Activated T-cell treated with anti-CD3 and anti-CD28 coated beads, Interleukin-2, amount 50 U/mL, for 4 hours (primary cell): ENCODE results near the gene DES. TPM values are rescaled to one million over a fixed set of nuclear protein-coding genes. Genes with fewer than 3 reads are reported as not detected.
"Not testable (repeated sequence)": the region's sequence is repeated elsewhere in the genome, so short reads cannot be mapped to it uniquely, and the experiment has no call there.

Source experiments
- ATAC-seq, 2 donors: fragments of 200-7000 bp; cut with Tn5 transposase; one replicate each; pipeline ENCODE4 v1.10.0; 2021
- DNase-seq: peaks from one replicate; pipeline ENCODE4 v3.0.0-alpha.2; 2020
- H3K27me3 Mint-ChIP-seq: one replicate; pipeline ENCODE4 v1.8.0; 2021; ENCODE audit warnings: low read depth, mixed read lengths
- H3K36me3 Mint-ChIP-seq: one replicate; pipeline ENCODE4 v1.8.0; 2022; ENCODE audit warnings: mixed read lengths; ENCODE audit not compliant: insufficient read depth
- H3K4me1 Mint-ChIP-seq: one replicate; pipeline ENCODE4 v1.8.0; 2021; ENCODE audit warnings: low read depth, mixed read lengths
- H3K4me3 Mint-ChIP-seq: one replicate; pipeline ENCODE4 v1.8.0; 2021; ENCODE audit warnings: mild to moderate bottlenecking, moderate library complexity, mixed read lengths
- H3K9me3 Mint-ChIP-seq: one replicate; pipeline ENCODE4 v1.8.0; 2021; ENCODE audit warnings: mixed read lengths
- total RNA-seq, 3 donors: library from RNA; stranded (reverse); gene quantifications; one replicate each; pipeline ENCODE4 v1.2.1, GENCODE V29; 2021

The DES gene
- total RNA-seq, 3 donors from 2014 or later = 0.49 to 0.61 (median 0.58) TPM

DNA sequence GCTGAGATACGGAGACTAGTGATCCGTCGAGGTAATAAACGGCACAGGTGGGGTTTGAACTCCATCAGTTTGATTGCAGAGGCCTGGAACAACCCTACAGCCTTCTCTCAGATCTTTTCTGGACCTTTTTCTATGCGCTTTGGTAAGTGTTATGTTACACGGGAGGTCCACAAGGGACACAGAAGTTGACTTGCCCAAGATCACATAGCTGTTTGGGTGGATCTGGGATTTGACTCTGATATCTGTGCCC, 29.3 kb upstream of the DES start:
- DNase-seq (no peak), ATAC-seq (no peak)
- peaks cover 20% of the 10 kb centered on the region for H3K4me1 Mint-ChIP-seq
- H3K36me3 Mint-ChIP-seq = peaks cover 15% of the 10 kb centered on the region
- no peaks in the 10 kb centered on the region for H3K9me3 Mint-ChIP-seq
- H3K27me3 Mint-ChIP-seq = no peaks in the 10 kb centered on the region
- peak overlapping the region; percentile 65 for H3K4me3 Mint-ChIP-seq

DNA sequence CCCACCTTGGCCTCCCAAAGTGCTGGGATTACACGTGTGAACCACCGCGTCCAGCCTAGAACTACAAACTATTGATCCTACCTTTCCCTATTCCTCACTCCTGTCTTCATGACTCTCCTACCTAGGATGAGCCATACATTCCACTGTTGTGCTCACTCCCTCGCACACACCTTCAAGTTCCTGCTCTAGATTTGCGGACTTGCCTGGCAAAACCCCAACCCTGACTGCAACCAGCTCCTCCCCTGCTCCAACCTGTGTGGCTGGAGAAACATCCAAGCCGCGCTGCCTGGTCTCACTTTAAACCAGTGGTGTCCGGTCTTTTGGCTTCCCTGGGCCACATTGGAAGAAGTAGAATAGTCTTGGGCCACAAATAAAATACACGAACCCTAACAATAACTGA, 25.4 kb upstream of the DES start:
- DNase-seq (no peak), ATAC-seq (no peak)
- Mint-ChIP-seq H3K9me3 (no peaks in the 10 kb centered on the region), H3K4me3 (no peak overlapping the region), H3K36me3 (no peaks in the 10 kb centered on the region), H3K27me3 (no peaks in the 10 kb centered on the region), H3K4me1 (peaks cover 14% of the 10 kb centered on the region)

DNA sequence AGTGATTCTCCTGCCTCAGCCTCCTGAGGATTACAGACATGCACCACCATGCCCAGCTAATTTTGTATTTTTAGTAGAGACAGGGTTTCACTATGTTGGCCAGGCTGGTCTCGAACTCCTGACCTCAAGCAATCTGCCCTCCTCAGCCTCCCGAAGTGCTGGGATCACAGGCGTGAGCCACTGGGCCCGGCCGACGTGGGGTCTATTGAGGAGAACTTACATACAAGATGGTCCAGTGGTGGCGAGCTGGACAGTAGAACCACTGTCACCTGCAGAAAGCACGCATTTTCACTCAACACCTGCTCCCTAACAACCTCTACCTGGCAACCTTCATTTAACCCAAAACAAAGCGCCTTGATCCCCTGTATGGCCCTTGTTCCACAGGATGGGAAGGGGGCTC, 23.1 kb upstream of the DES start:
- H3K36me3 Mint-ChIP-seq, H3K27me3 Mint-ChIP-seq, H3K4me1 Mint-ChIP-seq, ATAC-seq, H3K9me3 Mint-ChIP-seq, H3K4me3 Mint-ChIP-seq, DNase-seq: not testable (repeated sequence)

DNA sequence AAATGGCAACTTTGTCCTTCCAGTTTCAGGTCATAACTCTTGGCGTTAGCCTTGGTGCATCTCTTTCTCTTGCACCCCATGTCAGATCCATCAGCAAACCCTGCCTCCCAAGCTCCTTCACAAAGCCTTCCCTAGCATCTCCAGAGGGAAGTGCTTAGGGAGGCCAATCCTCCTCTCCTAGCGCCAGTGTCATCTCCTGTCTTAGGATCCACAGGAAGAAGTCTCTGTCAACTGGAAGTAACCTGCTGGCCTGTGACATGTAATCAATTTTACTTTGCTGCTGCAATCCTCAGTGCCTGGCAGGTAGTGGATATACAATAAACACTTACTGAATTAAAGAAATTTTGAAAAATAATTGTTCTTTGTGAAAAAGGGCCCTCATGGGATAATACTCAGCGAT, 22.6 kb upstream of the DES start:
- Mint-ChIP-seq H3K4me3 (no peak overlapping the region), H3K9me3 (no peaks in the 10 kb centered on the region), H3K36me3 (no peaks in the 10 kb centered on the region), H3K27me3 (no peaks in the 10 kb centered on the region), H3K4me1 (peaks cover 9% of the 10 kb centered on the region)
- DNase-seq (no peak), ATAC-seq (no peak)

DNA sequence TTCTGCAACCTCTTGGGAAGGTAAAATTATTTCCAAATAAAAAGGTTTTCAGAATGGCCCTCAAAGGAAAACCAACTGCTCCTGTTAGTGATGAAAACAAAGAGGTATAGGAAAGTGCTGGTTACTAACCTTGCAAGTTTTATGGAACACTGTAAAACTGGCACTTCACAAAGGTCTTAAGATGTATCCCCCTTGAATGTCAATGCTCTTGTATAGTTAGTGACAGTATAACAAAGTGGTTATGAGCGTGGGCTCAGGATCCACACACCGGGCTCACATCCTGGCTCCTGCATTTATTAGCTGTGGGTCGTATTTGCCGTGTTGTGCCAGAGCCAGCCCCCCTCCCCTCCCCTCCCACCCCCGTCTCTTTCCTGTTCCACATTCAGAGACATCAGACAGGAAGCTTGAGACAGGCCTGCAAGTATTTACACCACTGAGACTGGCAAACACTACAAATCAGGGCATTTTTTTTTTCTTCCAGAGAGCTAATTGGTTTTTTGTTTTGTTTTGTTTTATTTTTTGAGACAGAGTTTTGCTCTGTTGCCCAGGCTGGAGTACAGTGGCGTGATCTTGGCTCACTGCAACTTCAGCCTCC, 21.2 kb upstream of the DES start:
- peaks cover 1% of the 10 kb centered on the region for H3K27me3 Mint-ChIP-seq
- no peak for DNase-seq
- no peaks in the 10 kb centered on the region for H3K36me3 Mint-ChIP-seq
- peak in 1 of 2 donors; percentile 37 for ATAC-seq
- no peak overlapping the region for H3K4me3 Mint-ChIP-seq
- H3K9me3 Mint-ChIP-seq = no peaks in the 10 kb centered on the region
- peaks cover 9% of the 10 kb centered on the region for H3K4me1 Mint-ChIP-seq

DNA sequence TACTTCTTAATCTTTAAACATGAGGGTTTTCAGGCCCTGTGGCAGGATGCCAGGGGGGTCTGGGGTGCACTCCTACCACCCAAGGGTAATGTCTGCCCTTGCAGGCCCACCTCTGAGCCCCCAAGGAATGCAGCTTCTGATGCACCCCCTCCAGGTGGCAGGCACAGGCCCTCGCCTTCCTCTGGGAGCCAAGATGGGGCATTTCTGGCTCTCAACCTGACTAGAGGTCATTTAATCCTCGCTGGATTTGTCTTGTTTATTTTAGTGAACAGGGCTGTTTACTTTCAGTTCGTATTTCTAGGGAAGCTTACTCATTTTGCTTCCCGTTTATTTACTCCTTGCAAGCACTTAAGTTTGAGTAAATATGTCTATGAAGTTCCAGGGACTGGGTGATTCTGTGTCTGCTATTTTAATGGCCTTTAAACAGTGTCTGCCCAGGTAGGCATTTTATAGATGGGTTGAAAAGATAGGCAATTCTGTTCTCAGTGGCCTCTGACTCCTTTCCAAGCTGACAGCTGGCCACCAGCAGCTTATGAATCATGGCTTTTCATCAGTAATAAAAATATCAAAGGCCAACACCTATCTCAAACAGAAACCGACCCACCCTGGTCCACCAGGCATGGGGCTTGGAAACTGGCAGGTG, 19.3 kb upstream of the DES start:
- Mint-ChIP-seq H3K36me3 (no peaks in the 10 kb centered on the region), H3K27me3 (peaks cover 6% of the 10 kb centered on the region)

DNA sequence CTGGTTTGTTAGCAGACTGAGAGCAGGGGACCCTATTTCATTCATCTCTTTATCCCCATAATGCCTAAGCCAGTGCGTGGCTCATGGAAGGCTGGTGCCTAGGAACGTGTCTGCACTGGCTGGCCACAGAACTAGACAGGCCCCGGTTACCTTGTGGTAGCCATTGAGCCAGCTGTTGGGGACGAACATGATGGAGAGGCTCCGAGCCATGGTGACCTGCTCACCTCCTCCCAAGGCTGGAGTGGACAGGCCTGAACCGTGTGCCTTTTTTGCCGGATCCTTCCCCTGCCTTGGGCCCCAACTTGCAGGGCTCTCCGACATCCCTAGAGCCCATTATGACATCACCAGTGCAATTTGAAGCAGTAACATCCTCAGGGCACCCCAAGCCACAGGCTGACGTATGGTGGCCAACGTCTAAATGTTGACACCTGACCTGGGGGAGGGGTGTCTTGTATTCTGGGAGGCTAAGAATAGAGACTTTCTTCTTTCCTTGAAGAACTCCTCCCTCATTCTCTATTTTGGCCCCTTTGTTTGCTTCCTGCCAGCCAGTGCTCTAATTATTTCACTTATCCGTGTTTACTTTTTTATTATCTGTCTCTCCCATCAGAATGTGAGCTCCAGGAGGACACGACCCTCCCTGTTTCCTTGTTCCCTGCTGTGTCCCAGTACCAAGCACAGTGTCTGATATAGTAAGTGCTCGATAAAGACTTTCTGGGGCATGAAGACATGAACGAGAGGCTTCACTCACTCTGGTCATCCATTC, 18.3 kb upstream of the DES start:
- Mint-ChIP-seq H3K27me3 (peaks cover 15% of the 10 kb centered on the region), H3K9me3 (no peaks in the 10 kb centered on the region), H3K4me3 (no peak overlapping the region), H3K4me1 (peaks cover 11% of the 10 kb centered on the region), H3K36me3 (no peaks in the 10 kb centered on the region)
- ATAC-seq (no peak), DNase-seq (no peak)

More for the DNA sequence above, 19.3 kb upstream of the DES start:
- ATAC-seq (no peak), DNase-seq (no peak)
- no peak overlapping the region for H3K4me3 Mint-ChIP-seq
- H3K9me3 Mint-ChIP-seq = no peaks in the 10 kb centered on the region
- peaks cover 11% of the 10 kb centered on the region for H3K4me1 Mint-ChIP-seq

DNA sequence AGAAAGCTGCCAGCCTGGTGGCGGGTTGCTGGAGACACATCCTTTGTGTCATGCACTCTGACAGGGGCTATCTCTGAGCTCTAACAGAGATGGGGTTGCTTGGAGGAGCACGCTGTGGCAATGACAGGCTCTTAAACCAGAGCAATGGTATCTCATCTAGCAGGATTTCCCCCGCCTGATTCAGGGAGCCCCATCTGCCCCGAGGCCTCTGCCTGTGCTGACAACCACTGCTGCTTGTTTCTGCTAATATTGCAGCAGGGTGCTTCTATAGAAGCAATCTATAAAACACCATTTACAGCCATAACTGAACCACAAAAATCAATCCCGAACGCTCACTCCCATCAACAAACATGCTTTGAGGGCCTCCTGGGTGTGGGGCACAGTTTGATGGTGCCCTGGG, 17.6 kb upstream of the DES start:
- Mint-ChIP-seq H3K4me1 (peaks cover 11% of the 10 kb centered on the region), H3K9me3 (no peaks in the 10 kb centered on the region), H3K4me3 (no peak overlapping the region), H3K27me3 (peaks cover 17% of the 10 kb centered on the region), H3K36me3 (no peaks in the 10 kb centered on the region)
- no peak for DNase-seq
- ATAC-seq = no peak

DNA sequence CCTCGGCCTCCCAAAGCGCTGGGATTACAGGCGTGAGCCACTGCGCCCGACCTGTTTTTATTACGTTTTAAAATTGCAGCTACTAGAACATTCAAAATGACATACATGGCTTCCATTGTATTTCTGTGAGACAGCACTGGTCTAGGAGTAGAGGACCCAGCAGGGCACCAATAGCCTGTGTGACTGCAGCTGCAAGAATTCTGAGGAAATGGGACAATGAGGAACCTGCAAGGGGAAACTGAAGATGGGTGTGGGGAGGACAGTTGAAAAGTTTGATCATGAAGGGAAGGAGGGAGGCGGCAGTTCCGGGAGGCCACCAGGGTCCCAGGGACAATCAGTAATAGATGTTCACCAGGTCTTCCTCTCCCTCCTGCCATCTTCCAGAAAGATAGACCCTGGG, 16.6 kb upstream of the DES start:
- Mint-ChIP-seq H3K4me3 (no peak overlapping the region), H3K9me3 (no peaks in the 10 kb centered on the region), H3K27me3 (peaks cover 17% of the 10 kb centered on the region), H3K36me3 (no peaks in the 10 kb centered on the region), H3K4me1 (peaks cover 11% of the 10 kb centered on the region)
- no peak for DNase-seq
- no peak for ATAC-seq

- Mint-ChIP-seq H3K4me3 (no peak overlapping the region), H3K9me3 (no peaks in the 10 kb centered on the region), H3K4me1 (peaks cover 2% of the 10 kb centered on the region), H3K27me3 (peaks cover 17% of the 10 kb centered on the region), H3K36me3 (no peaks in the 10 kb centered on the region)
- DNase-seq (peak; percentile 54), ATAC-seq (peak; percentile 88 to 90)
Measured at GRCh38 chr2:219402665-219403515, 15.3 kb upstream of the DES start.

DNA sequence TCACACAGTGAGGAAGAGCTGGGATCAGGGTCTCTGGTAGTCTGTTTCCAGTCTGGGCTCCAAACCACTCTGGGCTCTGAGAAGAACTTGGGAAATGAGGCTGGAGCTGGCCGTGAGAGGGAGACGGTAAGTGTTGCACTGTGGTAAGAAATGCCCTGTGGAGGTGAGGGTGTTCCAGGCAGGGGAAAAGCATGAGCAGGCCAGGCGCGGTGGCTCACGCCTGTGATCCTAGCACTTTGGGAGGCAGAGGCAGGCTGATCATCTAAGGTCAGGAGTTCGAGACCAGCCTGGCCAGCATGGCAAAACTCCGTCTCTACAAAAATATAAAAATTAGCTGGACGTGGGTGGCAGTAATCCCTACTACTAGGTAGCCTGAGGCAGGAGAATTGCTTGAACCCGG, 14.3 kb upstream of the DES start:
- Mint-ChIP-seq H3K4me3 (no peak overlapping the region), H3K27me3 (peaks cover 17% of the 10 kb centered on the region), H3K36me3 (no peaks in the 10 kb centered on the region), H3K9me3 (no peaks in the 10 kb centered on the region), H3K4me1 (peaks cover 2% of the 10 kb centered on the region)
- no peak for DNase-seq
- no peak for ATAC-seq

- Mint-ChIP-seq H3K4me3 (no peak overlapping the region), H3K4me1 (peaks cover 2% of the 10 kb centered on the region), H3K27me3 (peaks cover 17% of the 10 kb centered on the region), H3K9me3 (no peaks in the 10 kb centered on the region), H3K36me3 (no peaks in the 10 kb centered on the region)
- no peak for ATAC-seq
- no peak for DNase-seq
Measured at GRCh38 chr2:219404291-219404910, 13.8 kb upstream of the DES start.

- no peaks in the 10 kb centered on the region for H3K36me3 Mint-ChIP-seq
- no peak overlapping the region for H3K4me3 Mint-ChIP-seq
- no peaks in the 10 kb centered on the region for H3K9me3 Mint-ChIP-seq
- peaks cover 22% of the 10 kb centered on the region for H3K27me3 Mint-ChIP-seq
- DNase-seq (no peak), ATAC-seq (no peak)
- H3K4me1 Mint-ChIP-seq = peaks cover 2% of the 10 kb centered on the region
Measured at GRCh38 chr2:219404954-219405353, 13.2 kb upstream of the DES start.

GRCh38 chr2:219405451-219405850, 12.7 kb upstream of the DES start:
- DNase-seq (no peak), ATAC-seq (no peak)
- H3K4me1 Mint-ChIP-seq = peaks cover 2% of the 10 kb centered on the region
- peaks cover 24% of the 10 kb centered on the region for H3K27me3 Mint-ChIP-seq
- H3K9me3 Mint-ChIP-seq = no peaks in the 10 kb centered on the region
- H3K4me3 Mint-ChIP-seq = no peak overlapping the region
- H3K36me3 Mint-ChIP-seq = no peaks in the 10 kb centered on the region
